Measurements from ENCODE around the gene KCNJ16.

- TF ChIP-seq CTCF (conservative IDR thresholded peaks at IDR 0.05) (no peak), ZFX (IDR thresholded peaks at IDR 0.05) (no peak)
Observed at GRCh38 chr17:70107904-70108565, 33.0 kb downstream of the KCNJ16 start.
